ENCODE data around the gene PLEKHJ1. TPM values are rescaled to one million over a fixed set of nuclear protein-coding genes. Genes with fewer than 3 reads are reported as not detected.

The PLEKHJ1 gene
- total RNA-seq, 3 donors from 2014 or later: 44.6 to 52.8 (median 47.4) TPM

- DNase-seq (ENCODE audit: low spot score in 2 of 2): no peak
- Histone ChIP-seq H3K27ac (peak overlapping the region; percentile 99 to 100), H3K9me3 (no peaks in the 10 kb centered on the region), H3K4me3 (peak overlapping the region; percentile 76 to 100 (median 82)), H3K27me3 (no peaks in the 10 kb centered on the region), H3K36me3 (no peaks in the 10 kb centered on the region), H3K4me1 (peaks cover 24 to 25% of the 10 kb centered on the region in 2 donors)
- intact Hi-C loops (cut with DNase I; ENCODE audit: low total_unique reads): loop anchor here (5.0 to 10.0 kb wide), 2 partner anchors 34 to 107 kb away; partner anchors contain the start of genes DOT1L, PLEKHJ1 and SF3A2
- TF ChIP-seq POLR2A (IDR thresholded peaks at IDR 0.05) (no peak), POLR2AphosphoS5 (IDR thresholded peaks at IDR 0.05) (peak in 2 of 3 donors; percentile 9 to 14)
Measured at GRCh38 chr19:2271234-2272103, 35.3 kb upstream of the PLEKHJ1 start.

GRCh38 chr19:2270423-2271233 is 34.5 kb upstream of the PLEKHJ1 start:
- peaks cover 22 to 26% of the 10 kb centered on the region in 2 donors for H3K4me1 ChIP-seq

GRCh38 chr19:2270157-2270422 is 34.0 kb upstream of the PLEKHJ1 start:
- no peaks in the 10 kb centered on the region for H3K9me3 ChIP-seq
- H3K27ac ChIP-seq: peak overlapping the region; percentile 99 to 100
- H3K27me3 ChIP-seq: no peaks in the 10 kb centered on the region
- DNase-seq (ENCODE audit: low spot score in 2 of 2): no peak
- intact Hi-C loops (cut with DNase I; ENCODE audit: low total_unique reads): loop anchor here (5.0 to 10.0 kb wide), 2 partner anchors 33 to 105 kb away; partner anchors contain the start of genes DOT1L, PLEKHJ1 and SF3A2
- peak overlapping the region; percentile 76 to 100 (median 82) for H3K4me3 ChIP-seq
- no peak for TF ChIP-seq POLR2AphosphoS5 (IDR thresholded peaks at IDR 0.05)
- TF ChIP-seq CTCF (IDR thresholded peaks at IDR 0.05): no peak
- TF ChIP-seq POLR2A (IDR thresholded peaks at IDR 0.05): no peak
- no peaks in the 10 kb centered on the region for H3K36me3 ChIP-seq
- peaks cover 17 to 22% of the 10 kb centered on the region in 2 donors for H3K4me1 ChIP-seq

More at GRCh38 chr19:2270423-2271233, 34.5 kb upstream of the PLEKHJ1 start:
- H3K27me3 ChIP-seq: no peaks in the 10 kb centered on the region
- TF ChIP-seq POLR2AphosphoS5 (IDR thresholded peaks at IDR 0.05) (peak; percentile 83 to 87 (median 87)), CTCF (IDR thresholded peaks at IDR 0.05) (no peak), POLR2A (IDR thresholded peaks at IDR 0.05) (no peak)
- peak; percentile 77 to 86 for DNase-seq (ENCODE audit: low spot score in 2 of 2)
- H3K4me3 ChIP-seq: peak overlapping the region; percentile 76 to 100 (median 82)
- H3K9me3 ChIP-seq: no peaks in the 10 kb centered on the region
- intact Hi-C loops (cut with DNase I; ENCODE audit: low total_unique reads): loop anchor here (5.0 to 10.0 kb wide), 2 partner anchors 33 to 106 kb away; partner anchors contain the start of genes DOT1L, PLEKHJ1 and SF3A2
- H3K27ac ChIP-seq: peak overlapping the region; percentile 99 to 100
- no peaks in the 10 kb centered on the region for H3K36me3 ChIP-seq

- peak; percentile 98 to 99 for DNase-seq (ENCODE audit: low spot score in 2 of 2)
- intact Hi-C loops (cut with DNase I; ENCODE audit: low total_unique reads): loop anchor here (5.0 to 10.0 kb wide), 2 partner anchors 32 to 105 kb away; partner anchors contain the start of genes DOT1L, PLEKHJ1 and SF3A2
- Histone ChIP-seq H3K27ac (peak overlapping the region; percentile 99 to 100), H3K27me3 (no peaks in the 10 kb centered on the region), H3K4me3 (peak overlapping the region; percentile 76 to 100 (median 82)), H3K4me1 (peaks cover 17 to 22% of the 10 kb centered on the region in 2 donors), H3K9me3 (no peaks in the 10 kb centered on the region), H3K36me3 (no peaks in the 10 kb centered on the region)
- TF ChIP-seq CTCF (IDR thresholded peaks at IDR 0.05) (peak; percentile 56 to 65 (median 64)), POLR2A (IDR thresholded peaks at IDR 0.05) (peak; percentile 98), POLR2AphosphoS5 (IDR thresholded peaks at IDR 0.05) (peak; percentile 99 to 100 (median 100))
Measured at GRCh38 chr19:2269244-2270156, 33.4 kb upstream of the PLEKHJ1 start.
